HepG2 (cell line): ENCODE data around the gene MRPL18. TPM values are rescaled to one million over a fixed set of nuclear protein-coding genes. Genes with fewer than 3 reads are reported as not detected.
A peak's percentile ranks its signal among the peaks of the same experiment; 100 is the strongest.

Source experiments
- ARID3A ChIP-seq: IDR thresholded peaks from 2 replicates; pipeline ENCODE4 v1.6.1; 2012; ENCODE audit warnings: low read depth, low read length, improper control_type of control experiment
- ARNTL ChIP-seq: sonication (generic); formaldehyde crosslinking; IDR thresholded peaks from 2 replicates; pipeline ENCODE4 v1.4.0; 2020; ENCODE audit warnings: mild to moderate bottlenecking, missing genetic modification reagents
- ATF2 ChIP-seq: sonication (generic); formaldehyde crosslinking; IDR thresholded peaks from 2 replicates; pipeline ENCODE4 v1.4.0; 2020; ENCODE audit warnings: missing genetic modification reagents
- CENPBD1 ChIP-seq: sonication (generic); formaldehyde crosslinking; IDR thresholded peaks from 2 replicates; pipeline ENCODE4 v1.8.0; 2022; ENCODE audit warnings: missing genetic modification reagents, low read depth, mild to moderate bottlenecking, borderline replicate concordance
- CREM ChIP-seq, 2 experiments: sonication (generic) in 1 of 2; formaldehyde crosslinking in 1 of 2; IDR thresholded peaks; 2 replicates each; pipeline versions ENCODE4 v1.4.0 to v1.6.1; 2016 to 2020; ENCODE audit warnings: antibody characterized with exemption in 1 of 2, mild to moderate bottlenecking in 1 of 2, missing genetic modification reagents in 1 of 2
- CSRNP2 ChIP-seq: sonication (generic); formaldehyde crosslinking; conservative IDR thresholded peaks from 2 replicates; pipeline ENCODE4 v1.8.0; 2022; ENCODE audit warnings: low read depth, missing genetic modification reagents
- DNMT1 ChIP-seq: sonication (generic); formaldehyde crosslinking; IDR thresholded peaks from 2 replicates; pipeline ENCODE4 v1.5.1; 2020; ENCODE audit warnings: mild to moderate bottlenecking, missing genetic modification reagents
- DPF2 ChIP-seq: sonication (generic); formaldehyde crosslinking; IDR thresholded peaks from 2 replicates; pipeline ENCODE4 v1.4.0; 2020; ENCODE audit warnings: mild to moderate bottlenecking, low read depth, missing genetic modification reagents, borderline replicate concordance
- FOXK1 ChIP-seq: sonication (generic); formaldehyde crosslinking; IDR thresholded peaks from 2 replicates; pipeline ENCODE4 v1.4.0; 2020; ENCODE audit warnings: low read depth, missing genetic modification reagents, borderline replicate concordance
- GABPA ChIP-seq, 2 experiments: IDR thresholded peaks; 2 replicates each; pipeline ENCODE4 v1.6.1; 2011 to 2016; ENCODE audit warnings: low read depth in 2 of 2, low read length in 1 of 2, missing biosample characterization in 1 of 2, missing genetic modification characterization in 1 of 2
- HDAC2 ChIP-seq: sonication (generic); formaldehyde crosslinking; IDR thresholded peaks from 2 replicates; pipeline ENCODE4 v1.4.0; 2020; ENCODE audit warnings: missing genetic modification reagents
- MED1 ChIP-seq: sonication (generic); formaldehyde crosslinking; IDR thresholded peaks from 2 replicates; pipeline ENCODE4 v1.4.0; 2020; ENCODE audit warnings: missing genetic modification reagents
- MIXL1 ChIP-seq: IDR thresholded peaks from 2 replicates; pipeline ENCODE4 v1.6.1; 2016
- MLLT10 ChIP-seq: sonication (generic); formaldehyde crosslinking; IDR thresholded peaks from 2 replicates; pipeline ENCODE4 v1.4.0; 2020; ENCODE audit warnings: missing genetic modification reagents
- MXD3 ChIP-seq: IDR thresholded peaks from 2 replicates; pipeline ENCODE4 v1.6.1; 2016; ENCODE audit warnings: mild to moderate bottlenecking, missing biosample characterization, missing genetic modification reagents
- NAIF1 ChIP-seq: sonication (generic); formaldehyde crosslinking; IDR thresholded peaks from 2 replicates; pipeline ENCODE4 v1.5.0; 2020; ENCODE audit warnings: mild to moderate bottlenecking, missing genetic modification reagents, borderline replicate concordance
- NONO ChIP-seq, 2 experiments: fragments of 450-650 bp in 1 of 2; sonication (generic) in 1 of 2; formaldehyde crosslinking in 1 of 2; IDR thresholded peaks in 1 of 2; conservative IDR thresholded peaks in 1 of 2; 2 replicates each; pipeline versions ENCODE4 v1.6.1 to v1.8.0; 2017 to 2022; ENCODE audit warnings: mild to moderate bottlenecking in 1 of 2, missing genetic modification reagents in 1 of 2, moderate library complexity in 1 of 2
- RARA ChIP-seq: IDR thresholded peaks from 2 replicates; pipeline ENCODE4 v1.6.1; 2016; ENCODE audit warnings: missing genetic modification reagents, missing compliant biosample characterization
- SNAPC5 ChIP-seq: sonication (generic); formaldehyde crosslinking; IDR thresholded peaks from 2 replicates; pipeline ENCODE4 v1.8.1; 2023; ENCODE audit warnings: mild to moderate bottlenecking, missing genetic modification reagents, borderline replicate concordance
- ZNF17 ChIP-seq: sonication (generic); formaldehyde crosslinking; IDR thresholded peaks from 2 replicates; pipeline ENCODE4 v1.5.0; 2020; ENCODE audit warnings: mild to moderate bottlenecking, missing genetic modification reagents
- ZNF83 ChIP-seq: sonication (generic); formaldehyde crosslinking; IDR thresholded peaks from 2 replicates; pipeline ENCODE4 v1.4.0; 2020; ENCODE audit warnings: missing genetic modification reagents, mild to moderate bottlenecking, borderline replicate concordance
- ZNF879 ChIP-seq: sonication (generic); formaldehyde crosslinking; IDR thresholded peaks from 2 replicates; pipeline ENCODE4 v1.8.1; 2023; ENCODE audit warnings: missing genetic modification reagents
- ZSCAN12 ChIP-seq: sonication (generic); formaldehyde crosslinking; IDR thresholded peaks from 2 replicates; pipeline ENCODE4 v1.9.0; 2021; ENCODE audit warnings: mild to moderate bottlenecking, missing genetic modification reagents
- polyA plus RNA-seq, 8 experiments: library from polyadenylated mRNA; depleted of rRNA in 3 of 8; stranded (reverse) in 7 of 8; unstranded in 1 of 8; fragments of >200 nt; fragmentation: Illumina TruSeq in 4 of 8; extraction: Trizol in 4 of 8; gene quantifications; 2 replicates each; pipeline versions ENCODE4 v1.2.1 to v1.2.3, GENCODE V29; 2011 to 2016; ENCODE audit warnings: low read depth in 4 of 8, missing spikeins in 1 of 8, mixed read lengths in 1 of 8; ENCODE audit not compliant: insufficient read depth in 1 of 8
- total RNA-seq, 5 experiments: library from RNA; depleted of rRNA; stranded (reverse); fragments of >200 nt; fragmentation: Illumina TruSeq; extraction: Trizol; gene quantifications; 2 replicates each; pipeline ENCODE4 v1.2.3, GENCODE V29; 2016; ENCODE audit warnings: low read depth in 1 of 5

Gene MRPL18
- total and polyA plus RNA-seq, 2 of the 13 experiments (the other 11 are each of a cell fraction or from before 2014, with no cell fraction given) = 85.6 to 176 TPM

GRCh38 chr6:159790149-159790955 is at the start of gene MRPL18 (continued):
- TF ChIP-seq CENPBD1 (CRISPR knock-in tag) (0 out of 2 replicates have a peak, but pooled peaks have one; percentile 78), NAIF1 (peak; percentile 98), ARNTL (CRISPR knock-in tag) (no peak), MED1 (CRISPR knock-in tag) (no peak; the same call in 1 of the 2 replicates), ZNF17 (CRISPR knock-in tag) (no peak), SNAPC5 (no peak), FOXK1 (peak; percentile 66; the same call in 1 of the 2 replicates), DNMT1 (CRISPR knock-in tag) (no peak), CSRNP2 (CRISPR knock-in tag) (no peak), ZNF83 (CRISPR knock-in tag) (no peak), MXD3 (CRISPR knock-in tag) (no peak), ARID3A (peak; percentile 8; the same call in 1 of the 2 replicates), ZNF879 (no peak; the same call in 1 of the 2 replicates), ZSCAN12 (no peak), HDAC2 (CRISPR knock-in tag) (peak; percentile 11; the same call in 1 of the 2 replicates), GABPA (IDR thresholded peaks at IDR 0.05; ENCODE audit: low read depth, low read length) (peak; percentile 72), GABPA (CRISPR knock-in tag; IDR thresholded peaks at IDR 0.05; ENCODE audit: low read depth) (peak; percentile 90), NONO (IDR thresholded peaks at IDR 0.05) (no peak), NONO (CRISPR knock-in tag; conservative IDR thresholded peaks at IDR 0.05) (peak; percentile 38), RARA (no peak; the same call in 1 of the 2 replicates), DPF2 (CRISPR knock-in tag) (no peak), MLLT10 (CRISPR knock-in tag) (no peak), CREM (IDR thresholded peaks at IDR 0.05) (peak; percentile 81), CREM (CRISPR knock-in tag; IDR thresholded peaks at IDR 0.05) (no peak), MIXL1 (CRISPR knock-in tag) (0 out of 2 replicates have a peak, but pooled peaks have one; percentile 29), ATF2 (no peak)
